Measurements from ENCODE around the gene CELSR1.

DNA sequence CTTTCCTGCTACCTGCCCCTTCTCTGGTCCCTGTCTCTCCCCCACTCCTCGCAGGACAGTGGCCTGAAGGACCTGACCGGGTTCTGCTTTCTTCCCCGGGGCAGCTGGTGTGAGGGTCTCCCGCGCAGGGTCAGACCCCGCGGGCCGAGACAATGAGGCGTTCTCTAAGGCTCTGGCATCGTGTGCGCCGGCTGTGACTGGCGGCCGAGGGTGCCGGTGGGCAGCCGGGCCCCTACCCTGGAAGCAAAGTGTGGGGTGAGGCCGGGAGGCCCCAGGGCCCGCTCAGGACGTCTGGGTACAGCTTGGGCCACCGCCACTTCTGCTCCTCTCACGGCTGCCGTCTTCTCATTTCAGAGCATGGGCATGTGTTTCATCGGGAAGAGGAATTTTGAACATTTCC lies 185.7 kb downstream of the CELSR1 start:
- TF ChIP-seq POLR2A (IDR thresholded peaks at IDR 0.05) = no peak
- TF ChIP-seq, protein P1, sequence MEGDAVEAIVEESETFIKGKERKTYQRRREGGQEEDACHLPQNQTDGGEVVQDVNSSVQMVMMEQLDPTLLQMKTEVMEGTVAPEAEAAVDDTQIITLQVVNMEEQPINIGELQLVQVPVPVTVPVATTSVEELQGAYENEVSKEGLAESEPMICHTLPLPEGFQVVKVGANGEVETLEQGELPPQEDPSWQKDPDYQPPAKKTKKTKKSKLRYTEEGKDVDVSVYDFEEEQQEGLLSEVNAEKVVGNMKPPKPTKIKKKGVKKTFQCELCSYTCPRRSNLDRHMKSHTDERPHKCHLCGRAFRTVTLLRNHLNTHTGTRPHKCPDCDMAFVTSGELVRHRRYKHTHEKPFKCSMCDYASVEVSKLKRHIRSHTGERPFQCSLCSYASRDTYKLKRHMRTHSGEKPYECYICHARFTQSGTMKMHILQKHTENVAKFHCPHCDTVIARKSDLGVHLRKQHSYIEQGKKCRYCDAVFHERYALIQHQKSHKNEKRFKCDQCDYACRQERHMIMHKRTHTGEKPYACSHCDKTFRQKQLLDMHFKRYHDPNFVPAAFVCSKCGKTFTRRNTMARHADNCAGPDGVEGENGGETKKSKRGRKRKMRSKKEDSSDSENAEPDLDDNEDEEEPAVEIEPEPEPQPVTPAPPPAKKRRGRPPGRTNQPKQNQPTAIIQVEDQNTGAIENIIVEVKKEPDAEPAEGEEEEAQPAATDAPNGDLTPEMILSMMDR (IDR thresholded peaks at IDR 0.05) = no peak
- TF ChIP-seq EP300 (IDR thresholded peaks at IDR 0.05) = no peak

Measured in sigmoid colon (tissue), 4 donors.